GM12878 (cell line): ENCODE data around the gene H2BK1. TPM values are rescaled to one million over a fixed set of nuclear protein-coding genes. Genes with fewer than 3 reads are reported as not detected.

Experiments
- ATAC-seq: fragments of 200-7000 bp; cut with Tn5 transposase; 3 replicates; pipeline ENCODE4 v1.9.1; 2020; ENCODE audit warnings: mild to moderate bottlenecking, moderate library complexity
- BruUV-seq: library from RNA; stranded (reverse); fragments of 400-500 nt; replicated peaks from 2 replicates; lab custom pipeline; 2021; lab: Mats Ljungman, UMichigan
- CTCF ChIA-PET: fragments of 300-600 bp; sonication (Branson Sonifier 250); formaldehyde crosslinking; extraction: SDS; loops from one replicate; lab custom pipeline; 2021; ENCODE audit warnings: inconsistent platforms; lab: Yijun Ruan, JAX
- POLR2A ChIA-PET: fragments of 350-600 bp; formaldehyde crosslinking; extraction: SDS; loops from one replicate; lab custom pipeline; 2021; ENCODE audit warnings: inconsistent platforms; lab: Charles Lee
- RAD21 ChIA-PET: fragments of 300-600 bp; sonication (Branson Sonifier 250); formaldehyde crosslinking; loops from one replicate; lab custom pipeline; 2023; ENCODE audit warnings: antibody characterized with exemption; ENCODE audit not compliant: unreplicated experiment; lab: Charles Lee
- SMC1A ChIA-PET: fragments of 300-600 bp; sonication (Branson Sonifier 250); formaldehyde crosslinking; loops from one replicate; lab custom pipeline; 2023; ENCODE audit not compliant: unreplicated experiment, uncharacterized antibody; lab: Charles Lee
- DNase-seq: peaks from one replicate; pipeline ENCODE4 v3.0.0-alpha.2; 2011; ENCODE audit warnings: low read depth, low spot score
- FAIRE-seq: peaks from 3 replicates; lab custom pipeline; 2011; peaks lifted over from hg19 to GRCh38; lab: Jason Lieb, UNC
- H2AFZ ChIP-seq: 2 replicates; pipeline ENCODE4 v1.6.0; 2011; ENCODE audit warnings: low read depth, low read length, control low read depth; ENCODE audit not compliant: control insufficient read depth
- H3K27ac ChIP-seq: 2 replicates; pipeline ENCODE4 v1.5.1; 2011; ENCODE audit warnings: control low read depth; ENCODE audit not compliant: control insufficient read depth, insufficient read depth
- H3K27me3 ChIP-seq, 2 experiments: replicated peaks in 1 of 2; 2 replicates each; pipeline versions ENCODE4 v1.6.0 to v1.6.1; 2011; ENCODE audit warnings: low read length in 1 of 2; ENCODE audit not compliant: control insufficient read depth in 2 of 2, insufficient read depth in 2 of 2
- H3K36me3 ChIP-seq, 2 experiments: 2 replicates each; pipeline ENCODE4 v1.5.1; 2011; ENCODE audit warnings: low read length in 1 of 2; ENCODE audit not compliant: control insufficient read depth in 2 of 2, insufficient read depth in 2 of 2
- H3K4me1 ChIP-seq: 2 replicates; pipeline ENCODE4 v1.6.1; 2011; ENCODE audit warnings: mild to moderate bottlenecking, low read length, moderate library complexity, mixed read lengths; ENCODE audit not compliant: control insufficient read depth, insufficient read depth
- H3K4me2 ChIP-seq: 2 replicates; pipeline ENCODE4 v1.6.0; 2011; ENCODE audit warnings: control low read depth; ENCODE audit not compliant: control insufficient read depth, insufficient read depth
- H3K4me3 ChIP-seq: fragments of 200-600 bp; sonication (generic); 2 replicates; pipeline ENCODE4 v1.5.1; 2016
- H3K79me2 ChIP-seq: 2 replicates; pipeline ENCODE4 v1.6.0; 2011; ENCODE audit warnings: low read length; ENCODE audit not compliant: control insufficient read depth, insufficient read depth
- H3K9ac ChIP-seq: 2 replicates; pipeline ENCODE4 v1.8.0; 2011; ENCODE audit warnings: low read length, control low read depth, mixed read lengths; ENCODE audit not compliant: control insufficient read depth, insufficient read depth
- H3K9me3 ChIP-seq: replicated peaks from 3 replicates; pipeline ENCODE4 v1.5.1; 2011; ENCODE audit warnings: mild to moderate bottlenecking, low read length; ENCODE audit not compliant: control insufficient read depth, insufficient read depth
- H4K20me1 ChIP-seq: 2 replicates; pipeline ENCODE4 v1.6.0; 2011; ENCODE audit not compliant: control insufficient read depth, insufficient read depth
- BMI1 ChIP-seq: fragments of 450-650 bp; IDR thresholded peaks from 2 replicates; pipeline ENCODE4 v1.6.1; 2016; ENCODE audit warnings: mild to moderate bottlenecking, moderate library complexity, borderline replicate concordance
- CBFB ChIP-seq: IDR thresholded peaks from 2 replicates; pipeline ENCODE4 v1.6.1; 2016; ENCODE audit warnings: antibody characterized with exemption, low read depth
- CEBPZ ChIP-seq: fragments of 150-350 bp; IDR thresholded peaks from 2 replicates; pipeline ENCODE4 v1.6.1; 2016; ENCODE audit warnings: low read depth, low read length
- ELK1 ChIP-seq: IDR thresholded peaks from 2 replicates; pipeline ENCODE4 v1.6.1; 2012; ENCODE audit warnings: low read depth, low read length, improper control_type of control experiment
- IKZF1 ChIP-seq: fragments of 450-650 bp; conservative IDR thresholded peaks from 2 replicates; pipeline ENCODE4 v1.6.1; 2017; ENCODE audit warnings: antibody characterized with exemption, mild to moderate bottlenecking
- IKZF2 ChIP-seq, 2 experiments: fragments of 450-650 bp; IDR thresholded peaks; 2 replicates each; pipeline ENCODE4 v1.6.1; 2017; ENCODE audit warnings: mild to moderate bottlenecking in 2 of 2, moderate library complexity in 2 of 2
- JUNB ChIP-seq: IDR thresholded peaks from 2 replicates; pipeline ENCODE4 v1.6.1; 2016; ENCODE audit warnings: antibody characterized with exemption, mild to moderate bottlenecking
- KLF5 ChIP-seq: fragments of 450-650 bp; IDR thresholded peaks from 2 replicates; pipeline ENCODE4 v1.6.1; 2014; ENCODE audit warnings: mild to moderate bottlenecking; ENCODE audit not compliant: partially characterized antibody
- NFIC ChIP-seq: IDR thresholded peaks from 2 replicates; pipeline ENCODE4 v1.6.1; 2012; ENCODE audit warnings: low read depth, mild to moderate bottlenecking, inconsistent platforms, low read length, moderate library complexity
- PKNOX1 ChIP-seq: fragments of 450-650 bp; IDR thresholded peaks from 2 replicates; pipeline ENCODE4 v1.6.1; 2016; ENCODE audit warnings: mild to moderate bottlenecking
- RAD21 ChIP-seq: IDR thresholded peaks from 2 replicates; pipeline ENCODE4 v1.6.1; 2011; ENCODE audit warnings: mild to moderate bottlenecking, low read depth, low read length, moderate library complexity; ENCODE audit not compliant: insufficient read depth
- SMAD5 ChIP-seq: IDR thresholded peaks from 2 replicates; pipeline ENCODE4 v1.6.1; 2016; ENCODE audit warnings: antibody characterized with exemption, low read depth
- STAT1 ChIP-seq: fragments of 450-650 bp; conservative IDR thresholded peaks from 2 replicates; pipeline ENCODE4 v1.6.1; 2014; ENCODE audit warnings: antibody characterized with exemption, mild to moderate bottlenecking
- ZNF687 ChIP-seq: fragments of 450-650 bp; IDR thresholded peaks from 2 replicates; pipeline ENCODE4 v1.6.1; 2017; ENCODE audit warnings: mild to moderate bottlenecking, moderate library complexity
- WGBS: methylation state at CpG from one replicate; pipeline ENCODE4 v1.1.6; 2016; ENCODE audit warnings: low lambda C conversion rate; ENCODE audit not compliant: insufficient replicate concordance, insufficient coverage; ENCODE audit errors: missing lambda C conversion rate; 5-methylcytosine and 5-hydroxymethylcytosine counted together
- in situ Hi-C: fragments of 300-500 bp; cut with MboI; formaldehyde crosslinking; loops from 9 replicates; pipeline ENCODE4 v1.14.3; 2018; ENCODE audit warnings: mixed read lengths
- intact Hi-C: fragments of 100-400 bp; cut with micrococcal nuclease; formaldehyde crosslinking; loops from one replicate; pipeline ENCODE4 v1.14.2; 2022; ENCODE audit not compliant: unreplicated experiment
- polyA plus RNA-seq, 11 experiments: library from polyadenylated mRNA; depleted of rRNA in 4 of 11; unstranded in 6 of 11; stranded (reverse) in 5 of 11; fragments of >200 nt; fragmentation: Nextera tagmentation in 4 of 11; fragmentation: Illumina TruSeq in 1 of 11; extraction: Ambion mirVana in 4 of 11; extraction: Trizol in 1 of 11; gene quantifications; 1 replicate in 1 of 11; 2 replicates in 10 of 11; pipeline versions ENCODE4 v1.2.1 to v1.2.3, GENCODE V29; 2011 to 2016; ENCODE audit warnings: inconsistent platforms in 2 of 11, missing spikeins in 2 of 11, low read depth in 1 of 11
- total RNA-seq, 4 experiments: library from RNA; depleted of rRNA in 3 of 4; stranded (reverse); fragments of >200 nt in 3 of 4; fragmentation: Illumina TruSeq in 1 of 4; extraction: Trizol in 1 of 4; gene quantifications; 2 replicates each; pipeline versions ENCODE4 v1.2.1 to v1.2.3, GENCODE V29; 2013 to 2021

Gene H2BK1
- total and polyA plus RNA-seq, 10 of the 15 experiments (the other 5 are each of a cell fraction or from before 2014, with no cell fraction given), result 0.54 TPM; not detected in 9

GRCh38 chr7:151209588-151209987, 700 bp downstream of the H2BK1 start (continued):
- TF ChIP-seq PKNOX1, result no peak
- TF ChIP-seq ZNF687, result no peak
- no peak for TF ChIP-seq CBFB
- TF ChIP-seq NFIC, result no peak
- TF ChIP-seq IKZF1, result no peak
- no peak for TF ChIP-seq KLF5
- TF ChIP-seq JUNB, result no peak

GRCh38 chr7:151208253-151208862, 1.9 kb downstream of the H2BK1 start:
- H3K27ac ChIP-seq, result no peak overlapping the region
- POLR2A ChIA-PET, result no interaction called here
- intact Hi-C loops (no loop called here), in situ Hi-C loops (no loop called here)
- no peaks in the 10 kb centered on the region; a peak in 1 of 4 replicates for H3K36me3 ChIP-seq
- no peak overlapping the region for H3K4me3 ChIP-seq
- 61% methylated on average over 9 of the region's 9 CpGs for WGBS
- H3K9ac ChIP-seq, result no peak overlapping the region
- H4K20me1 ChIP-seq, result no peaks in the 10 kb centered on the region
- RAD21 ChIA-PET, result no interaction called here
- DNase-seq (no peak), ATAC-seq (no peak), FAIRE-seq (no peak)
- no peaks in the 10 kb centered on the region for H3K9me3 ChIP-seq
- peaks cover 1 to 2% of the 10 kb centered on the region in 2 experiments; a peak in 2 of 4 replicates for H3K27me3 ChIP-seq
- no peak overlapping the region for H3K4me2 ChIP-seq
- CTCF ChIA-PET, result interaction anchor here (2.0 kb wide), 1 partner anchor 36 kb away, joined by 7 read pairs; no protein-coding TSS in a partner anchor
- SMC1A ChIA-PET, result no interaction called here
- no TSS peak for BruUV-seq
- H3K4me1 ChIP-seq, result no peaks in the 10 kb centered on the region
- no peaks in the 10 kb centered on the region for H3K79me2 ChIP-seq
- H2AFZ ChIP-seq, result no peak overlapping the region
- TF ChIP-seq RAD21 (no peak), STAT1 (no peak), ELK1 (no peak), BMI1 (no peak), SMAD5 (no peak), IKZF2 (IDR thresholded peaks at IDR 0.05) (no peak), CEBPZ (no peak)
